ENCODE results near the gene ARSA. TPM values are rescaled to one million over a fixed set of nuclear protein-coding genes. Genes with fewer than 3 reads are reported as not detected.

The ARSA gene
- total and polyA plus RNA-seq, 2 donors (not counting 3 experiments of a cell fraction or from before 2014, with no cell fraction given), result 22.3 to 33.6 TPM

- Histone ChIP-seq H3K4me2 (ENCODE audit: insufficient read depth, low read length) (no peak overlapping the region), H3K9me1 (replicated peaks; ENCODE audit: control insufficient read depth, extremely low read depth, insufficient read depth, low read length) (no peaks in the 10 kb centered on the region), H3K79me2 (ENCODE audit: control insufficient read depth, insufficient read depth, low read length) (no peaks in the 10 kb centered on the region), H3K36me3 (ENCODE audit: control insufficient read depth in 2 of 2, extremely low read depth in 1 of 2, insufficient read depth in 2 of 2, low read length in 2 of 2) (no peaks in the 10 kb centered on the region), H3K9ac (replicated peaks; ENCODE audit: extremely low read depth, insufficient read depth, low read length) (no peak overlapping the region), H2AFZ (ENCODE audit: low read depth, low read length) (no peak overlapping the region), H3K4me1 (ENCODE audit: control insufficient read depth, extremely low read depth, insufficient read depth, low read length) (no peaks in the 10 kb centered on the region), H4K20me1 (replicated peaks; ENCODE audit: control insufficient read depth, extremely low read depth, insufficient read depth, low read length) (no peaks in the 10 kb centered on the region), H3K9me3 (replicated peaks; ENCODE audit: control insufficient read depth, insufficient read depth, low read length) (no peaks in the 10 kb centered on the region), H3K4me3 (replicated peaks in 1 of 3; ENCODE audit: insufficient read depth in 1 of 3, low read depth in 1 of 3, low read length in 3 of 3) (no peak overlapping the region), H3K27me3 (ENCODE audit: control insufficient read depth in 2 of 2, insufficient read depth in 2 of 2, low read length in 2 of 2) (no peaks in the 10 kb centered on the region), H3K27ac (ENCODE audit: insufficient read depth, low read depth, low read length) (no peak overlapping the region)
- dilution Hi-C loops (cut with MboI; ENCODE audit: extremely low pct_ligation_motif_present, low sequenced_read_pairs), result no loop called here
- intact Hi-C loops (cut with micrococcal nuclease), result no loop called here
- CTCF ChIA-PET, result interaction anchor here (1.8 kb wide), 1 partner anchor 8 kb away, joined by 4 read pairs; no protein-coding TSS in a partner anchor
- BruUV-seq (replicated peaks), result no TSS peak
- DNase-seq (ENCODE audit: low read depth, low spot score) (no peak), FAIRE-seq (no peak)
- TF ChIP-seq MYC (IDR thresholded peaks at IDR 0.05; ENCODE audit: low read depth, low read length), result no peak
- no peak for TF ChIP-seq POLR2A (IDR thresholded peaks at IDR 0.05; ENCODE audit: low read depth, low read length)
- no peak for TF ChIP-seq EZH2 (IDR thresholded peaks at IDR 0.05; ENCODE audit: borderline replicate concordance, low read depth, low read length, severe bottlenecking)
- no peak for TF ChIP-seq GATA2 (IDR thresholded peaks at IDR 0.05; ENCODE audit: insufficient read depth, insufficient read length, low read depth, low read length)
- no peak for TF ChIP-seq JUN (IDR thresholded peaks at IDR 0.05; ENCODE audit: borderline replicate concordance, insufficient read depth, insufficient read length, low read depth)
- no peak for TF ChIP-seq POLR2AphosphoS5 (IDR thresholded peaks at IDR 0.05; ENCODE audit: insufficient read depth, low read depth, low read length)
- no peak for TF ChIP-seq FOS (IDR thresholded peaks at IDR 0.05; ENCODE audit: borderline replicate concordance, insufficient read depth, low read length)
- no peak for TF ChIP-seq CTCF (IDR thresholded peaks at IDR 0.05; ENCODE audit: extremely low read depth in 1 of 2, insufficient read depth in 1 of 2, low read depth in 1 of 2, low read length in 2 of 2)
- TF ChIP-seq MAX (IDR thresholded peaks at IDR 0.05; ENCODE audit: insufficient read depth, insufficient read length), result no peak
- POLR2A ChIA-PET, result interaction anchor here (1.6 kb wide), 1 partner anchor 37 kb away, joined by 3 read pairs; the partner anchor contains the start of gene ARSA
Measured at GRCh38 chr22:50665212-50665611, 37.3 kb upstream of the ARSA start.
